Hepatocyte (in vitro differentiated cells): ENCODE data around the gene NUDT7.

Source experiments
- CTCF ChIP-seq: fragments of 200-600 bp; sonication (generic); IDR thresholded peaks from 2 replicates; pipeline ENCODE4 v1.5.1; 2016; ENCODE audit warnings: antibody characterized with exemption, mild to moderate bottlenecking; ENCODE audit not compliant: poor library complexity
- EZH2 ChIP-seq: fragments of 200-600 bp; sonication (generic); IDR thresholded peaks from 2 replicates; pipeline ENCODE4 v1.6.1; 2016; ENCODE audit warnings: antibody characterized with exemption, mild to moderate bottlenecking, borderline replicate concordance
- EZH2phosphoT487 ChIP-seq: fragments of 200-600 bp; sonication (generic); IDR thresholded peaks from one replicate; pipeline ENCODE4 v1.6.1; 2018; ENCODE audit warnings: antibody characterized with exemption, mild to moderate bottlenecking, low read depth, moderate library complexity; ENCODE audit not compliant: unreplicated experiment, severe bottlenecking

- TF ChIP-seq EZH2, result no peak
- no peak for TF ChIP-seq CTCF
- no peak for TF ChIP-seq EZH2phosphoT487
These were observed 38.5 kb downstream of the NUDT7 start for GRCh38 chr16:77760800-77761199.
